Activated CD8-positive, alpha-beta memory T cell treated with anti-CD3 and anti-CD28 coated beads, Interleukin-2, amount 50 U/mL, for 1 hour (primary cell): ENCODE data around the gene RGS7.
"Not testable (repeated sequence)": the region's sequence is repeated elsewhere in the genome, so short reads cannot be mapped to it uniquely, and the experiment has no call there.

Source experiments
- DNase-seq: peaks from one replicate; pipeline ENCODE4 v3.0.0-alpha.2; 2020; ENCODE audit errors: extremely low read depth

The RGS7 gene

DNA sequence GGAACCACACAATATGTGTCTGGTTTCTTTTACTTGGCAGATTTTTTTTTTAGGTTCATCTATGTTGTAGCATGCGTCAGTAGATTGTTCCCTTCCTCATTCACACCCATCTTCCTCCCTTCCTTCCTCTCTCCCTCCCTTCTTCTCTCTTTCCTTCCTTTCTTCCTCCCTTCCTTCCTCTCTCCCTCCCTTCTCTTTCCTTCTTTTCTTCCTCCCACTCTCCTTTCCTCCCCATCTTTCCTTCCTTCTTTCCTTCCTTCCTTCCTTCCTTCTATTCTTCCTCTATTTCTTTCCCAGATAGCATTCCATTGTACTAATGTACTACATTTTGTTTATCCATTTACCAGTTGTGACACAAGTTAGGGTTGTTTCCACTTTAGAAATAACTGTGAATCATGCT, 218.0 kb downstream of the RGS7 start:
- DNase-seq: no peak

DNA sequence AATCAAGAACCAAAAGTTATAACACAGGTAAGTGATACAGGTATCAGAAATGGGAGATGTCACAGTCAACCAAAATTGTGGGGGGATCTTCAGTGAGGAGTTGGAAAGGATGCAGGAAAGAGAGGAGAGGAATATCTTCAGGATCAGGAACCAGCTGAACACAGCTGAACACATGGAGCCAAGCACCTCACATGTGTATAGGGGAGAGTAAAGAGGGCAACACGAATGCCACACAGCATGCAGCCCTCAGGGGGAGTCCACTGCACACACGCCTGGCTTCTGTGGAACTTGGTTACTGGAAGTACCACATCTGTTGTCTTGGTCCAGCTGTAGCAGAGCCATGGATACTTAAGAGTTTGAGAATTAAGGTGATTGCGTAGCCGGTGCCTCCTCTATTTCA, 218.8 kb downstream of the RGS7 start:
- DNase-seq: no peak

DNA sequence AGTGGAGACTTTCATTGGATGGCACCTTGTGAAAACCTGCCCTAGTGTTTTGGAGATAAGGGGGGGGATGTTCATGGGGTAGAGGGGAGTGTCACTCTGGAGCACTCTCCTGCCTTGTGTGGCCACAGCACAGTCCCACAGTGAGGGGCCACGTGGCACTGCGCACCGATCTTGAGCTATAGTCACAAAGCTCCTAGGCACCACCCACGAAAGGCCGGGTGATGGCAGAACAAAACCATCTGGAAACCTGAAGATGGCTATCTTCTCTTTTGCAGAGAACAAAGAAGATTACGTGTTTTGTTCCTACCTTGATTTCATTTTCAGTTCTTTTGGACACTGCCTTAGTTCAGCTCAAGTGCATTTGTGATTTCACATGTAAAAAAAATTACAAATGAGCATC, 220.6 kb downstream of the RGS7 start:
- DNase-seq: no peak

DNA sequence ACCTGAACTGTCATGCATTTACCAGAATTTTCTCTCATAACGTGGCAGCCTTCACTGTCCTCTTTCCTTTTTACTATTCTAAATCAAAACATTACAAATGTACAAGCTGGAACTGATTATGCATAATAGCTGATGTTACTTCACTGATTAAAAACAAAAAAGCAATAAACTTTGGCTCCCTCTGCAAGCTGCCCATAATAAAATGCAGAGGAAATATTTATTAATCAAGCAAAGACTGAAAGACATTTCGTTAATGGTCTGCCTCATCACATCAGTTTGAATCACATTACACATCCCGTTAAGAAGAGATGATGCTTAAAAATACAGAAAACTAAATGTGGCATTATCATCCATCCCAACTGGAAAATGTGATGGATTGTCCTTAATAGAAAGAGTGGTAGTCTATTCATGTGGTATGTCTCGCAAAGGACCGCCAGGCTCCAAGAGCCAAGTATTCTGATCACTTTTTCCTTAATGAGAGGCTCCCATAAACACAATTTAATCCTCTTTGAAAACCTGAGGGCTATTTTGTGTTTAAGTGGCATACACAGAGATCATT, 225.3 kb downstream of the RGS7 start:
- DNase-seq: no peak

DNA sequence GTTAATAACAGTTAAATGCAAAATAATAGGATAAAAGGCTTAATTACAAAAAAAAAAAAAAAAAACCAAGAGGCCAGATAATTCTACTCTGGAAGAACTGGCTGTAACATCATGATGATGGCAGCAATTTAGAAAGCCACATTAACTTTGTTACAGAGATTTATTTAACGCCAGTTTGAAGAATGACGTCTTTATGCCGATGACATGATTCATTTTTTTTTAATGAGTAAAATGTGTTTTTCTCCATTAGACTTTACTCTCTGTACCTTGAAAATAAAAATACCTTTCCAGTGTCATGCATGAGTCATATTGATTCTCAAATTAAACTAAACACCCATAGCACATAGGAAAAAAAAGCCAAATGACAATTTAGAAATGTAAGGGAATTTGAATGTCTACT, 226.1 kb downstream of the RGS7 start:
- DNase-seq: no peak

DNA sequence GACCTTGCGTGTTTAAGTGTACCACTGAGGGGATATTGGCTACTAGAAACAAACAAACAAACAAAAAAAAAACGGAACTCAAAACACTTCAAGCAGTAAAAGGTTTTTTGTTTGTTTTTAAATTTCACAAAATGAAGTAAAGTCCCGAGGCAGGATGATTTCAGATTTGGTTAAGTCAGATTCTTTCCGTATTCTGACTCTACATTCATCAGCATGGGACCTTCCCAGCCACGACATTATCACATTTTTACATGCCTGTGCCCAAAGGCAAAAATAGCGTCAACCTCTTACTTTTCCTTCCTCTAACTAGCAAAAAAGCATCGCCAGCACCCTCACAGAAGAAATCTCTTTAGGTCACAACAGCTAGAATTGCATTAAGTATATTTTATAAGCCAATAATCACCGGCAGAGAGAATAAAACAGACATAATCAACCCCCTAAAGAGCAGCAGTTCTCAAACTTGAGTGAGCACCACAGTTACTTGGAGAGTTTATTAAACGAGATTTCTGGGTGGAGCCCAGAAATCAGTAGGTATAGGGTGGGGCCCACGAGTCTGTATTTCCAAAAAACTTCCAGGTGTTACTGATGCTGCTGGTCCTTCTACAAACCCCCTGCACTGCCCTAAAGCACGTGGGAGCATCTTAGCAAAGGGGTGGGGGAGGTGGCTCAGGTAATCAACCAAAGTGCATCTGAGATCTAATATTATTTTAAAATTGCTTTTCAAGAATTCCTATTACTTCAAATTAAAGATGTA, 227.6 kb downstream of the RGS7 start:
- no peak for DNase-seq

DNA sequence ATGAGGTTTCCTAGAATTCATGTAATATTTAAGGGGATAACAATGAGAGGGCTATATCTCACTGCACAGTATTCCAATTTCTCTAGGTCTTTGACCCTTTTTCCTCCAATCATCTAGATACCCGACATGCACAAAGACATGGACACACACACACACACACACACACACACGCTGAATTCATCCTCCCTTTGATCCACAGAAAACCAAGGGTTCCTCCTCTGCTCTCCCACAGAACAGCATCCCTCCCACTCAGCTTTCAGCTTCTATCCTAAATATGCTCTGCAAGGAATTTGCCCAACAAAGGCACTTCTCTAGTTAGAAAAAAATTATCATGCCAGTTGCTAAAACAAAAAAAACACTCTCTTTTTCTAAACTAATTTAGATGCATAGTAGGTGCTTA, 231.7 kb downstream of the RGS7 start:
- no peak for DNase-seq

DNA sequence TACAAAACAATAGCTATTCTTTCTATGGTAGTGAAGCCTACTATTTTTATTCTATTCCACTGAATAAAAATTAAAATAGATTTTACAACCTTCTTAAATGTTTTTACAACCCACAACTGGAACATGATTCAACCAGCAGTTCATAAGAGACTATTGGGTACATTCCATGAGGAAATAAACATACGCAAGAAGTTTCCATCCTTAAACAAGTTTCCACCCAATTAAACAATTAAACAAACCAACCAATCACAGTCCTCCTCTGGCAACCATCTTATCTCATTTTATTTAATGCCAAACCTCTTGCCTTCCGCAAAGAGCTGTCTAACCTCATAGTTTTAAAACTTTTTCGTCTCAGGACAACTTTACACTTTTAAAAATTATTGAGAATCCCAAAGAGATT, 239.0 kb downstream of the RGS7 start:
- DNase-seq: no peak

DNA sequence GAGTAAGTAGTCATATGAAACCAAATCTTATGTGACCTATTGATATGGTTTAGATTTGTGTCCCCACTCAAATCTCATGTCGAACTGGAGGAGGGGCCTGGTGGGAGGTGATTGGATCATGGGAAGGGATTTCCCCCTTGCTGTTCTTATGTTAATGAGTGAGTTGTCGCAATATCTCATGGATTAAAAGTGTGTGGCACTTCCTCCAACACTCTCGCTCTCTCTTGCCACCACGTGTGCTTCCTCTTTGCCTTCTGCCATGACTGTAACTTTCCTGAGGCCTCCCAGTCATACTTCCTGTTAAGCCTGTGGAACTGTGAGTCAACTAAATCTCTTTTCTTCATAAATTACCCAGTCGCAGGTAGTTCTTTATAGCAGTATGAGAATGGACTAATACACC, 241.2 kb downstream of the RGS7 start:
- no peak for DNase-seq

DNA sequence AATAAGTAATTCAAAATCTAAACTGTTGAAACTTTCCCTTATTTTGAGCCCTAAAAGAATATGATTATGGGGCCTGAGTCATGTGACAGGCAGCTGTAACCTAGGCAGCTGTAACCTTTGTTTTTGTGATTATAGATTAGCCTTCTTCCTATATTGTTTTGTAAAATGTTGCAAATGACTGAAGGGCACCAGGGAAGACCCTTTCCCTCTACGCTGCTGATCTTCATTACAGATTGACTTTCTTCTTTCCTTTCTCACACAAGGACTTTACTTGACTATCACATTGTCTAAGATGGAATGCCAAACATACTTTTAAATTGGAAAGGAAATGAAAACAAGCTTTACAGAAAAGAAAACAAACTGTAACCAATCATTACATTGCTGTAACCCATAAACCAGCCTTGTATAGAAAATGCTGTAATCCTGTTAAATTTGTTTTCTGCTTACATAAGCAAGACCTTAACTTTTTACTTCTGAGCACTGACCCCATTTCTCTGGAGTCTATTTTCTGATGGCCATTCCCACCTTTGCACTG, 242.2 kb downstream of the RGS7 start:
- DNase-seq: no peak

DNA sequence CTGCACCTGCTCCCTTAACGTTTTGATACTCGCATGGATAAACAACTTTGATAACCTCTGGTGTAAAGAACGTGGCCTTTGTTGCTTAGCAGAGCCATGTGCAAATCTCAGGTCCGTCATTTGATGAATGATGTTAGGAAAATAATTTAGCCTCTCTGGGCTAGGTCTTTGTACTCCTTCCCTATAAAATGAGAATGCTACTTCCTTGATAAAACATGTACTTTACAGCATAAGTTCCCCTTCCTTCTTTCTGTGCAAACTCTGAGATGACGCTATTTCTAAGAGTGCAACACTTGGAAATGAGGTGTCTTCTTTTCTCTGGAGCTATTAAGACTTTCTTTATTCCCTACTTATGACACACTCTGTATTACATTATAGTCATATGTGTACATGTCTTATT, 243.4 kb downstream of the RGS7 start:
- DNase-seq: no peak

DNA sequence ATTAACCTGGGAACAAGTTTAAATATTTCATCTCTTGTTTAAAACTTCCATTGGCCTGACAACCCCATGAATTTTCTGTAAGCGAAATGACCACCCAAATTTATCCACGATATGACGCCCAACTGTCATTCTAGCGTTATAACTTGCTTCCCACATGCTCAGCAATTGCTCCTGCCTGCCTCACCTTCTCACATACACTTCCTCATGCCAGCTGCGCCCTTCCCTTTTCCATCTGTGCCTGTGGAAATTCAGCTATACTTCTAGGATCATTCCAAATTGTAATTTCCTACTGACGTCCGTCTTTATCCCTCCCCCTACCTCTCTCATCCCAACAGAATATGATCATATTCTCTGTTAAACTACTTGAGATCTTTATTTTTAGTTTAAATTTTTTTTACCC, 248.0 kb downstream of the RGS7 start:
- no peak for DNase-seq

DNA sequence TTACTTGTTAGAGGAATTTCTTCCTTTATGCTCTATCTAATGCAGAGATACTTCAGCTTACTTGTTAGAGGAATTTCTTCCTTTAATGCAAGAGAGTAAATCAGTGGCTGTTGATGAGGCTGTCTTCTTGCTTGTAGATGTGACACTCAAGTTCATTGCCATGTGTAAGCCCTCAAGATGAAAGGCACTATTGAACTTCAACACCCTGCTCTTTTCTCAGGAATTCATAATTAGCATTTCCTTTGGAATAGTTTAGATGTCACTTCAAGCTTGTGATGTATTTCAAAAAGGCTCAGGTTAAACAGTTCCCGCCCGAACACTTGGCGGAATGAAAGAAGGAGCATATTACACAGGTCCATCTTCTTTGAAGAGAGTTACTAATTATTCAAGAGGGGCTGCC, 251.9 kb downstream of the RGS7 start:
- no peak for DNase-seq

DNA sequence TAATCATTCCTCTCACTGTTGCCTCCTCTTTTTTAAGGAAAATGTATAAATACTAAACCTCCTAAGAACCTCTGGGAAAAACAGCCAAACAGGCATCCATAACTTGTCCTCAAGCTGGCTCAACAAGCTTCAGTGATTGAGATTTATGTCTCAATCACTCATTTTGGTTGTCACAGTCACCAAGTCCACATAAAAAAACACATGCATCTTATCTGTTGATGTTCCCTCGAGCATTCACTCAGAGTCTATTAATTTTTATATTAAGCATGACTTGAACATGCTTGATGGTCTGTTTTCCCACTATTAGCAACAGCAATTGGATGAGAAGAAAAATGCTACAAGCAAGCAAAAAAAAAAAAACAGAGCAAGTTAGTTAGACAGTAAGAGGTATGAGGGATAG, 254.3 kb downstream of the RGS7 start:
- DNase-seq: no peak

DNA sequence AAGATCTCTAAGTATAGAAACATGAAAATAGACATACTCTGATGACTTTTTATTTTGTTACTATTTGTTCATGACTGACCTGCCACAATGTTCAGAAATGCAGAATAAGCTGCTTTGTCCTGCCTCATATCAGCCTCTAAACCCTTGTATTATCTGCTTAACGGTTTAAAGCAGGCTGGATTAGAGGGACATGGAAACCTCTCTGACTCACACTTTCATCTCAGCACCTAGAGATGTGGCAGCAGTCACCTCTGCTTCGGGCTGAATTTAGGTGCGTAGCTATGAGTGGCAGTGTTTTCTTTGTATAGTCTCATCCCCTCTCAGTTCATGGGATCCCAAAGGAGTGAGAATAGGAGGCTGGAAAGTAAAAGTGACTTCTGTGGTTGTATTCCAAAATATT, 255.4 kb downstream of the RGS7 start:
- no peak for DNase-seq

DNA sequence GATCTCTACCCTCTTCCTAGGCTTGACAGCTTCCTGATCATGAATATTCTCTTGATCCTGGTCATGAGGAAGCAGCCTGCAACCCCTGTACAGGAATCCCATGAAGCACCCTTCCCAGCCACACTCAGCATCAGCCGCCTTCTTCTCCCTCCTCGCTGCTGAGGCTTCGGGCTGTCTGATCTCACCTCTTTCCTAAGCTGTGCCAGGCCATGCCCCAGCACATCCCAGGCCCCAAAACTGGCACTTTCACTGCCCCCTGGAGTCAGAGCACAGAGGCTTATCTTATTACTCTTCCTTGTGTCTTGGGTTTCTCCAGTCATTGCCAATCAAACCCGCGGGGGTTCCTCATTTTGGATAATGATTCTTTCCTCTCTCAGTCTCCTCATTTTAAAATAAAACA, 259.5 kb downstream of the RGS7 start:
- no peak for DNase-seq

DNA sequence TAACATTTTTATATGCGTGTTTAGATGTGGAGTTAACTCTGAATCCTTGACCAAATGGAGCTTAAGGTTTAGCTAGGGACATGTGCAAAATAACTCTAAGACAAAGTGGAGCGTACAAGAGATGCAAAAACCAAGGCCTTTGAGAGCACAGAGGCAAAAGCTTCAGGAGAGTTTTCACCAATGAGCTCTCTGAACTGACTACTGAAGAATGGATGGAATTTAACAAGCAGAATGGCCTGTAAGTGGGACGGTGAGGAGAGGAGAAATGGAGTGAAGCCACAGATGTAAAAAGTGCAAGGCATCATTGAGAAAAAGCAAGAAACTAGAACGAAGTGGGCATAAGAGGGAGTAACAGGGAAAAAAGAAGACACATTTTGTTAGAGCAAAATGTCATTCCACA, 260.0 kb downstream of the RGS7 start:
- DNase-seq: no peak

DNA sequence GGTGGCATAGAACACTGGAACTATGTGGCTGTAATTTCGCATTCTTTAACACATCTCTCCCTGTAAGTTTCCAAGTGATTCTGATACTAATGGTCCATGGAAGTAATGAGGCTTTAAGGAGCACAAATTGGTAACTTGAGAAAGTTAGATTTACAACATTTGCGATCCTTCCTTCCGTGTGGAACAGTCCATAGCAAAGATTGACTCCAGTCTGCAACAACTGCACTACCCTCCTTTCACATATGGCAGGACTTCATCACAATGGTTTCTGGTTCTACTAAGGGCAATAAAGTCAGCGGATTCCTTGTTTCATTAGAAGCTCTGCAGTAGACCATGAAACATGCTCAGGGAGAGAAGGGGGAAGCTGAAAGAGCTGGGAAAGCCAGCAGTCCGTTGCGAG, 261.2 kb downstream of the RGS7 start:
- no peak for DNase-seq

DNA sequence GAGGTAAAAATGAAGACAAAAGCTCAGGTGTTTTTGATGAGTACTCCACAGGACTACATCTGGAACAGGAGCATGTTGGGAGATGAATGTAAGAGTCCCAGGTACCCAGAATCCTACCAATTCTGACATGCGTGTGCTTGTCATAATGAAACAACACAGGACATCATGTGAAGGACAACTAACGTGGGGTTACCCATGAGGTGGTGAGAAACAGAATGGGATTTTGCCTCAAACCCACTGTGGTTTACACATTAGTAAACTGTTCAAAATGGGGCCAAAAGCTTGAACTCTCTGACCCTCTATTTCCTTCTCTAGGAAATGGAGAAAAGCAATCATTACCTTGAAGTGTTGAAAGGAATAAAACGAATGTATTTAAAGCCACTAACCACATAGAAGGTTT, 266.2 kb downstream of the RGS7 start:
- DNase-seq: no peak

DNA sequence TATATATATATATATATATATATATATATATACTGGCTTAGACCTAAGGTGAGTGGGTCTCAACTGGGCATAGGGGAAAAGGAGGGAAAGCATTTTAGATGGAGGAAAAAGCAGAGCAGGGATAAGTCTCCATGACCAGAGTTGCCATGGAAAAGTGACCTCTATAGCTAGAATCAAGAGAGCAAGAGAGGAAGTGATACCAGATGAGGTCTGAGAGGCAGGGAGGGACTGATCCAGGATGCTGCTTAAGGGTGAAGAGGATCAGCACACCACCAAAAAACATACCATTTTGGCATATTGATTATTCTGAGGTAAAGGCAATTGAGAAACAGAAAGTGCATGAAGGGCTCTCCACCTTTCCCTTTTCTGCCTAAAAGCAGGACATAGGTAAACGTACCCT, 267.9 kb downstream of the RGS7 start:
- DNase-seq: not testable (repeated sequence)

DNA sequence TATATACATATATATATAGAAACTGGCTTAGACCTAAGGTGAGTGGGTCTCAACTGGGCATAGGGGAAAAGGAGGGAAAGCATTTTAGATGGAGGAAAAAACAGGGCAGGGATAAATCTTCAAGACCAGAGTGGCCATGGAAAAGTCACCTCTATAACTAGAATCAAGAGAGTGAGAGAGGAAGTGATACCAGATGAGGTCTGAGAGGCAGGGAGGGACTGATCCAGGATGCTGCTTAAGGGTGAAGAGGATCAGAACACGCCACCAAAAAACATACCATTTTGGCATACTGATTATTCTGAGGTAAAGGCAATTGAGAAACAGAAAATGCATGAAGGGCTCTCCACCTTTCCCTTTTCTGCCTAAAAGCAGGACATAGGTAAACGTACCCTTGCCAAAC, 268.9 kb downstream of the RGS7 start:
- DNase-seq: not testable (repeated sequence)

DNA sequence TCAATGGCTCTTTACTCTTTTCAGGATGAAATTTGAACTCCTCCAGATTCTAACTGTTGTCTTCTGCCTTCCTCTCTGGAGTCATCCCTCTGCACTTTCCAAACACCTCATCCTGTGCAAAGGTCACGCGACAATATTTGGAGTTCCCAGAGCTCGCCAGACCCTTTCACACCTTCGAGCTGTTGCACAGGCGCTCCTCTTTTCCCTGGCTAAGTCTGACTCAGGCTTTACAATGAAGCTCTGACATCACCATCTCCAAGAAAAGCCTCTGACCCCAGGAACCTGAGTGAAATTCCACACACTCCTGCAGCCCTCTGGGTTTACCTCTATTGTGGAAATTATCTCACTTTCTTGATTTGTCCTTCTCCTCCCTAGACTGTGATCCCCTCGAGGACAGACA, 270.3 kb downstream of the RGS7 start:
- DNase-seq: no peak

DNA sequence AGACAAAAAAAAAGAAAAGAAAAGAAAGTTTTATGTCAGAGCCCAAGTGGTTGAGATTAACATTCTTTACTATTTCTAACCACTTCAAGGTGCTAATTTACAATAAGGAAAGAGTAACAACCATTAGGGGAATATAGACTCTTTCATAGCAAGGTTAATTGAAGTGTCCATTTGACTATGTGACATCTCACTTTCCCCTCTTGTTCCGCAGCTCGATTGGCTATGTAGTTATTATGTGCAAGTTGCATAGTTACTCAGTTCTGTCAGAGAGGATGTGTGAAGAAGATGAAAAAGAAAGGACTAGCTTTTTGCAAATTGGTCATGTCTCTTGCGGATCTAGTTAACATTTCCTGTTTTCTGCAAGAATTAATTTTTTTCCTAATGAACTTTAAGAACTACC, 273.7 kb downstream of the RGS7 start:
- DNase-seq: no peak

DNA sequence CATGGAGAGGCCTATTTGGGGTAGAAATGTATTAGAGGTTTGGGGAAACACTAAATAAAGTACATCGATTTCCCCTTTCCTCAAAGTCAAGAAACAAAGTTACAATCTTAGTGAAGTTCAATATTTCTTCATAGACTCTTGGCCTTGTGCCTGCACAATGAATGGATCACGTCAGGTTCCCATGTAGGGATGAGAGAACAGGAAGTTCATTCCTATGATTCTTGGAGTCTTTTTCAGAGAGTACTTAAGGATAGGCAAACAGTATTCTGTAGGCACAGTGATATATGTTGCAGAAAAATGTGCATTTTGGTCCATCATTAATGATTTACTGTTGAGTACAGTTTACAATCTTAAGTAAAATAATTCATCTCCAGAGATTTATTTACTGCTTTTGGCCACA, 275.5 kb downstream of the RGS7 start:
- no peak for DNase-seq
